ENCODE results near the gene TMEM222.
A peak's percentile ranks its signal among the peaks of the same experiment; 100 is the strongest.

The TMEM222 gene

DNA sequence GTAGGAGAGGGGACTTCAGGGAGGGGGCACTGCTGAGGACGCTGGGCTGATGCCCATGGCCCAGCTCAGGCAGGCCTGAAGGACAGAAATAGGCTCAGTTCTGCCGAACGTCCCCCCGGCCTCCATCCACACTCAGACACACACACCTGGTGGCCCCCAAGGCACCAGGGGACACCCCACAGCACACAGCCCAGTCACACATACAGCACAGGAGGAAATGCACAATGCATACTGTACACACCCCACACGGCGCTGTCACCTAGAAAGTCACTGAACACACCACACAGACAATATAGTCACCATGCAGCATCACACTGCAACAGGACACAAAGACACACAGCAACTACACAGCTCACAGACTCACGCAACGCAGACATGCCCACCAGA, 20.4 kb downstream of the TMEM222 start:
- no peak for DNase-seq (ENCODE audit: low read depth)

DNA sequence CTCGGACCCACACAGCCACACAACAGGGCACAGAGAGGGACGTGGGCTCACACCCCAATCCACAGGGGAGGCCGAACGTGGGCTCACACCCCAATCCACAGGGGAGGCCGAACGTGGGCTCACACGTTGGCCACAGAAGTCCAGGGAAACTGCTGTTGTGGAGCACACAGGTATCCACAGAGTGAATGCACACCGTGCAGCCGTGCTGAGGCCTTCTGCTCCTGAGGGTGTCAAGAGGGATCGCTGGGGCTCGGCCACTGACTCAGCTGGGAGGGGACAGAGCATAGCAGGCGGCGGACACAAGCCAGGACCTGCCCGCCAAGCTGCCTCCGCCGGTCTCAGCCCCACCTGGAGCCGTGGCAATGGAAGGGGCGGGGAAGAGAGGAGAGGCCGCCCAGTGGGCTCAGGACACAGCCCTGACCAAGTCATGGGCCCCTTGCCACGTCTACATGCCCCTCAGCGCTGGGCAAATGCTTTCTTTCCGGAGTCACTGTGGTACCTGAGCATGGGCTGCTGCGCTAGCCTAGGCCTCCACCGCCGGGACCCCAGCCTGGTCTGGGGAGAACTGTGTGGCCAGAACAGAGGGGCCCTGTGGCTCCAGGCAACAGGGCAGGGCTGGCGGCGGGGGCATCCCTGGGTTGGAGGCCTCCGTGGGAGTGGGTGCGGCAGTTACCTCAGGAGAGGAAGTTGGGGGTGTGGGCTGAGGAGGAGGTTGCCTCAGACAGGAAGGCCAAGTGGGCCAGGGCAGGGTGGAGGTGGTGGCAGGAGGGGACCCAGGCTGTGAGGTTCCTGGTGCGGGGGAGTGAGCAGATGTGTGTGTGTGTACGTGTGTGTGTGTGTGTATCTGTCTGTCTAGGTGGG, 21.0 kb downstream of the TMEM222 start:
- peak; percentile 66 for DNase-seq (ENCODE audit: low read depth)

DNA sequence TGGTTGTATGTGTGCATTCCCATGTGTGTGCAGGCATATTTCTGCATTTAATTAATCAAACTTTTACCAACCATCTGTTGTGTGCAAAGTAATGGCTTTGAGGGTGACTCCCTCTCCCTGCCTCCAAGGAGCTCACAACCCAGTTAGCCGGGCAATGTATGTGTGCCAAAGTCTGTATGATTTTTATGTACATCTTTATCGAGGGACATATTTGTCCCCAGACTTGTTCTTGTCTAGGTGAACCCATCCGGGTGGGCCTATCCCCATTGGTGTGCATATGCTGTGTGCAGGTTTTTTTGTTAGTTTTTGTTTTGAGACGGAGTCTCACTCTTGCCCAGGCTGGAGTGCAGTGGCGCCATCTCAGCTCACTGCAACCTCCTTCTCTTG, 21.7 kb downstream of the TMEM222 start:
- DNase-seq (ENCODE audit: low read depth): no peak

DNA sequence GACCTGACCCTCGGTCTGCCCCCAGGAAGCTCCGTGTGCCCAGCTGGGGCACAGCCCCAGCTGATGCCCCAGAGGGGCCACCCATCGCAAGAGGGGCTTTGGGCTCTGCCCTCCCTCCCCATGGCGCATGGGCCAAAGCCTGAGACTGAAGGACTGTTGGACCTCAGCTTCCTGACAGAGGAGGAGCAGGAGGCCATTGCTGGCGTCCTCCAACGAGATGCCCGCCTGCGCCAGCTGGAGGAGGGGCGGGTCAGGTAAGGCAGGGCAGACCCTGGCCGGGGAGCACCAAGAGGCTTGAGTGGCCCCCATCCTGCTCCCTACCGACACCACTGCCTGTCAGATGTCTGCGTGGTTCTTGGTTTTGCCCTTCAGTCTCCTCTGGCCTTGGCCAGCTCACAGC, 23.3 kb downstream of the TMEM222 start:
- no peak for DNase-seq (ENCODE audit: low read depth)

DNA sequence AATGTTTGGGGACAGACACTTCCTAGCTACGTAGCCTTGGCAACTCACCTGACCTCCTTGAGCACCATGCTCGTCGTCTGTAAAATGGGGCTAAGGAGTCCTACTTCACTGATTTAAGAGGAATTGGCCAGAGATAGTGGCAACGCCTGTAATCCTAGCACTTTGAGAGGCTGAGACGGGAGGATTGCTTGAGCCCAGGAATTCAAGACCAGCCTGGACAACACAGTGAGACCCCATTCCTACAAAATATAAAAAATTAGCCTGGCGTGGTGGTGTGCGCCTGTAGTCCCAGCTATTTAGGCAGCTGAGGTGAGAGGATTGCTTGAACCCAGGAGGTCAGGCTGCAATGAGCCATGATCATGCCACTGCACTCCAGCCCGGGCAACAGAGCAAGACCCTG, 24.4 kb downstream of the TMEM222 start:
- no peak for DNase-seq (ENCODE audit: low read depth)

DNA sequence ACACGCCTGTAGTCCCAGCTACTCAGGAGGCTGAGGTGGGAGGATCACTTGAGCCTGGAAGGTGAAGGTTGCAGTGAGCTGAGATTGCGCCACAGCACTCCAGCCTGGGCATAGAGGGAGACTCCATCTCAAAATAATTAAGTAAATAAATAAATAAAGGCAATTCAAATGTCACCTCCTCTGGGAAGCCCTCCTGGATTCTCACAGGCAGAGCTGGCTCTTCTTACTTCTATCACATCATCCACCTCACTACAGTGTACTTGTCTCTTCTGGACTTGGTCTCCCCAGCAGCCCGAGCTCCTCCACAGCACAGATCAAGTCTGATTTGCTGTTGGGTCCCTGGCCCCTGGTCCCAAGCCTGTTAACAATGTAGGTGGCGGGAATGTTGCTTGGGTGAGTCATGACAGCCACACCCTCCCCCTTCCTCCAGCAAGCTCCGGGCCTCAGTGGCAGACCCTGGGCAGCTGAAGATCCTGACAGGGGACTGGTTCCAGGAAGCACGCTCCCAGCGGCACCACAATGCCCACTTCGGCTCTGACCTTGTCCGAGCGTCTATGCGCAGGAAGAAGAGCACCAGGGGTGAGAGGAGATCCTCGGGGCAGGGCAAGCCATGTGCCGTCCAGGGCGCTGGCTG, 25.1 kb downstream of the TMEM222 start:
- no peak for DNase-seq (ENCODE audit: low read depth)

DNA sequence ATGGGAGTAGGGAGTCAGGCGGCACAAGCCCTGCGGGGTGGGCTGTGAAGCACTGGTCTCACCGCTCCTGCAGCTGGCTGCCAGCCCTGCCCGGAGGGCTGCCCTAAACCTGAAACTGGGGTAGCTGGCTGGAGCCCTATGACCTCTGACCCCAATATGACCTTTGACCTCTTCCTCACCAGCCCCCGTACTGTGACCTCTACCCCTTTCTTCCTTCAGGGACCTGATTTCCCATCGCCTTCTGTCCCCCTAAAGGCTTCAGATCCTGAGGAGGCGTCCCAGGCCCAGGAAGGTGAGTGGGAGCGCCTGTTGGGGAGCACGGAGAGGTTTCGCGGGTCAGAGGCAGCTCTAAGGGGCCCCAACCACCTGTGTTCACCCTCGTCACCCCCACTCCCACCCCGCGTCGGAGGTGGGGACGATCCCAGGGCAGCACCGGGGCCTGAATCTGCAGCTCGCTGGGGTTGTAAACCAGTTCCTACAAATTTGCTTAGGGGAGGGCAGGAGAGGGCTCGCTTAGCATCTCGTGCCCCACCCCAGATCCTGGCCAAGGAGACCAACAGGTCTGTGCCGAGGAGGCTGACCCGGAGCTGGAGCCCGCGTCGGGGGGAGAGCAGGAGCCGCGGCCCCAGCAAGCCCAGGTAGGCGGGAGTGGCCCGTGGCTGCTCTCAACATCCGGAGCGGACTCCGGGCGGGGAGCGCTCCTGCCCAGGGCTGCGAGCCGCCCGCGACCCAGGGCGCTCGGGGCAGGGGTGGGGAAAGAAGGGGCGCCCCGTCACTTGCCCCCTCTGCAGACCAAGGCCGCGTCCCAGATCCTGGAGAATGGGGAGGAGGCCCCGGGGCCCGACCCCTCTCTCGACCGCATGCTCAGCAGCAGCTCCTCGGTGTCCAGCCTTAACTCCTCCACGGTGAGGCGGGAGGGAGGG, 27.2 kb downstream of the TMEM222 start:
- DNase-seq (ENCODE audit: low read depth): no peak

DNA sequence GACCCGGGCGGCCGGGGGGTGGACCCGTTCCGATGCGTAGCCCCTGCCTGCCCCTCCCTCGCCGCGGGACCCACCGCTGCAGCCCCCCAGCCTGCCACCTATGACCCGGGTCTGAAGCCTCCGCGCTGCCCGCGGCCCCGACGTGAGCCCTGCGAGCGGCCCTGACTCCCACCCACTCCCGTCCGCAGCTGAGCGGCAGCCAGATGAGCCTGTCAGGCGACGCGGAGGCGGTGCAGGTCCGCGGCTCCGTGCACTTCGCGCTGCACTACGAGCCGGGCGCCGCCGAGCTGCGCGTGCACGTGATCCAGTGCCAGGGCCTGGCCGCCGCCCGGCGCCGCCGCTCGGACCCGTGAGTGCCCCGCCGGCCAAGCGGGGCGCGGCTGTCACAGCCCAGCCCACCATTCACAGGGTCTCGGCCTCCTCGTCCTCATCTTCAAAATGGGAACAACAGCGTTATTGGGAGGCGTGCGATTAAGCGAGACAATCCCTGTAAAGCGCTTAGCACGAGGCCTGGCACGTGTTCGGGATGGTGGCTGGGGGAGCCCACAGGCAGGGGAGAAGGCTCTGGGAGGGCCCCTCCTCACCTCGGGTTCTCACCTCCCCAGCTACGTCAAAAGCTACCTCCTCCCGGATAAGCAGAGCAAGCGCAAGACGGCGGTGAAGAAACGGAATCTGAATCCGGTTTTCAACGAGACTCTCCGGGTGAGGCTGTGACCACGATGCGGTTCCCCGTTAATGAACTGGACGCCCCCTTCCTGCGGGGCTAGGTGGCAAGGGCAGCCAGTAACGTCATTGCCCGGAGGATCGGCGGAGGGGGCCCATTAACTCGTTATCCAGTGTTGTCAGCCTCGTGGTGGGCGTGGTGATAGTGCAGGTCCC, 28.1 kb downstream of the TMEM222 start:
- no peak for DNase-seq (ENCODE audit: low read depth)

DNA sequence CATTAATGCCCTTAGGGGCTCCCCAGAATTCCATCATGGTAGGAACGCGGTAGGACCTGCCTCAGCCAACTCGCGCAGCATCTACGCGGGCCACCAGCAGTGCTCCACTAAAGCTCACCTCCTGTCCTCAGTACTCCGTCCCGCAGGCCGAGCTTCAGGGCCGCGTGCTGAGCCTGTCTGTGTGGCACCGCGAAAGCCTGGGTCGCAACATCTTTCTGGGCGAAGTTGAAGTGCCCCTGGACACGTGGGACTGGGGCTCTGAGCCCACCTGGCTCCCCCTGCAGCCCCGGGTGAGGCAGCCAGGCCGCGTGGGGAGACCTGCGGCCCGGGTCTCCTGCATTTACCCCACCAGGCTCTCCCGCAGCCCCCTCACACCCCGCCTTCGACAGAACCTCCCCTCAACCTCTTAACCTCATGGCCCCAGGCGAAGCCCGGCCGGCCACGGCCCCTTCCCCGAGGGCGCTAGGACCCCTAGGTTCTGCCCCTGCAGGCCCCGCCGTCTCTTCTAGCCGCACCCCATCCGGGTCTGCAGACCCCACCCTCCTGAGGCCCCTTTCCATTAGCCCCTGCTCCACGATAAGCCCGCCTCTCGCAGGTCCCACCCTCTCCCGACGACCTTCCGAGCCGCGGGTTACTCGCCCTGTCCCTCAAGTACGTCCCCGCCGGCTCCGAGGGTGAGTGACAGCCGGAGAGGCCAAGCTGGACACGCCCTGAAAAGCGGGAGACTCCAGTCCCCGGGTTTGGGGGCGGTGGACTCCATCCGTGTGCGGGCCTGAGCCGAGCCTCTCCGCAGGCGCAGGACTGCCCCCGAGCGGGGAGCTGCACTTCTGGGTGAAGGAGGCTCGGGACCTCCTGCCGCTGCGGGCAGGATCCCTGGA, 28.9 kb downstream of the TMEM222 start:
- DNase-seq (ENCODE audit: low read depth): no peak

DNA sequence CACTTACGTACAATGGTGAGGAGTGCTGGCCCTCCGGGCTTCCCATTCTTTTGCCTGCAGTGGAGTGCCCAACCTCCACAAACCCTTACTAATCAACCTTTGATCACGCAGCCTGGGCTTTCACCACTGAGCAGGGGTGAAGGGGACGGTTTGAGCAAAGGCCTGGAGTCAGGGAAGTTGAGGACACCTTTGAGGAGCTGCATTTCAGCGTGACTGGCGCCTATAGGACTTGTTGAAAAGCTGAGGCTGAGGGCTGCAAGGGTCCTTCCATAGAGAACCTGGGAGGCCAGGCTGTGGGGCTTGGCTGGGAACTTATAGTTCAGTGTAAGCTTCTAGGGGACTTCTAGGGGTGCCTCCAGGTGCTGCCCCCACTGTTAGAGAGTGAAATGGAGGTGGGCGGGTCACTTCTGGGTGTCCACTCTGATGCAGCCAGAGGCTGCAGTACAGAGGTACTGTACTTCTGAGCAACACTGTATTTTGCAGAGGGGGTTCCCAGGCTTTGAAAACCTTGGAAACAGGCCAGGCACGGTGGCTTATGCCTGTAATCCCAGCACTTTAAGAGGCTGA, 29.7 kb downstream of the TMEM222 start:
- no peak for DNase-seq (ENCODE audit: low read depth)

DNA sequence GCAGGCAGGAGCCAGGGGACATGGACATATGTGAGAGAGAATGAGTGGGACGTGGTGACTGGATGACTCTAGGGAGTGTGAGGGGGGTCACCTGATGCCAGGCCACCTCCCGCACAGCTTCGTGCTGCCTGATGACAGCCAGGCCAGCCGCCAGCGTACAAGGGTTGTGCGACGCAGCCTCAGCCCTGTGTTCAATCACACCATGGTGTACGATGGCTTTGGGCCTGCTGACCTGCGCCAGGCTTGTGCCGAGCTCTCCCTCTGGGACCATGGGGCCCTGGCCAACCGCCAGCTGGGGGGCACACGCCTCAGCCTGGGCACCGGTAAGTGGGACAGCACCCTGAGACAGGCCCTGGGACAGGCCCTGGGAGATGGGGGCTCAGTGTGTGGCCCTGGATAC, 31.2 kb downstream of the TMEM222 start:
- DNase-seq (ENCODE audit: low read depth): no peak

DNA sequence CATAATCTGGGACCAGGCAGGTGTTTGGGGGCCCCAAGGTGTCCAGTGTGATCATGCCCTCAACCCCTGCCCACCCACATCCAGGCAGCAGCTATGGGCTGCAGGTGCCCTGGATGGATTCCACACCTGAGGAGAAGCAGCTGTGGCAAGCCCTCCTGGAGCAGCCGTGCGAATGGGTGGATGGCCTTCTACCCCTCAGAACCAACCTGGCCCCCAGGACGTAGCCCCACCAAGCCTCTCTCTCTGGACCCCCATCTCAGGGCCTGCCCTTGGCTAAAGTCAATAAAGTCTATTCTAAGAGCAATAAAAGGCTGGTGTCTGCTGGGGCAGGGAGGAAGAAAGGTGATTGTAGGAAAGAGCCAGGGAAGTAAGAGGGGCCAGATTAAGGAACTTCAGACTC, 31.7 kb downstream of the TMEM222 start:
- DNase-seq (ENCODE audit: low read depth): no peak

DNA sequence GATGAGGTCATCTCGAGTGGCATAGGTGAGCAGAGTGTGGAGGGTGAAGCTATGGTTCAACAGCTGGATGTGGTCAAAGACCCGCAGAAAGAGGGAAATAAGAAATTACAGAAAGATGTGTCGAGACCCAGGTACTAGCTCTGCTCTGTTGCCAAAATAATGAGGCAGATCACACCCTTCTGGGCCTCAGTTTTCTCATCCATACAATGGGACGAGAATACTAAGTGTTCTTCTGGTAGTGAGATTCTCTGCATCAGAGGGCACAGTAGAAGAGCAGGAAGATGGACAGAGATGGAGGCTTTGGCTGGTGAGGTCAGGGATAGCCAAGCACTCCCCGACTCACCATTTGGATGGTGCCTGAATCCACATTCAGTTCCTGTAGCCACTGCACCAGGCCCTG, 33.7 kb downstream of the TMEM222 start:
- no peak for DNase-seq (ENCODE audit: low read depth)

DNA sequence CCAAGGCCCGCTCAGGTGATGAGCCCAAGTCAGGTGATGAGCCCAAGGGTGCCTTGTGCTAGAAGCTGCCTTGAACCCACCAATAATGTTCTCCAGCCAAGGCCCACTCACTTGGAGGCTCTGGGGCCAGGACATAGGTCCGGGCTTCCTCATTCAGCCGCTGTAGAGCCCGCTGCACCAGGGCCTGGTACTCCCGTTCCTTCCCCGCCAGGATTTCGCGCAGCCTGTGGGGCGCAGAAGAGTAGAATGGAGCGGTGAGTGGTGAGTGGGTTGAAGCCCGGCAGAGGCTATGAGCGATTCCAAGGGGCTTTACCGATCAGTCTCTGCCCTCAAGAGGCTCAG, 34.3 kb downstream of the TMEM222 start:
- DNase-seq (ENCODE audit: low read depth): no peak

DNA sequence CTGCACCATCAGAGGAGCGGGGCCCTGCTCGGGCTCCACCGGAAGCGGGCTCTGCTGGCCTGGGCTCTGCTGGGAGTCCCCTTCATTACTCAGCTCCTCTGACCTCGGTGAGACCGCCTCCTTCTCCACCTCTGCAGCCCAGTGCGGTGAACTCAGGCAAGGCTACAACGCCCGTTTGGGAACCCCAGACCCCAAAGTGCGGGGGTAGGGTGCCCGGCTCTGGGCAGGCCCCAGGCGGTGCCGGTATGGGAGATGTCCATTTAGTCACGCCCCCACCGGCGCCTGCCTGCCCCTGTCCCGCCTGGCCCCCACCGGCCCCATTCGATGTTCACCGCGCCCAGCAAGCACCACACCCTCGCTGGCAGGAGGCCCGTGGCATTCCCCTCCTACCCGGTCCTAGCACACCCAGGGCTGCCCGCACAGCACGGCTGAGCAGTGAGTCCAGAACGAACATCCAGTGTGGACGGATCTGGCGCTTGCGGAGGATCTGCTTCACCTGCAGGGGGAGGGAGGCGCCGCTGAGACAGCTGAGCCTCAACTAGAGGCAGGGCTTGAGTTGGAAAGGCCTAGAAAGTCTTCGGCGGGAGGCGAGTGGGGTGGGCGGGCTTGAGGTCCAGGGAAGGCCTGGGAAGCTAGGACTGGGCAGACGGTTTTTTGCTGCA, 34.8 kb downstream of the TMEM222 start:
- no peak for DNase-seq (ENCODE audit: low read depth)

DNA sequence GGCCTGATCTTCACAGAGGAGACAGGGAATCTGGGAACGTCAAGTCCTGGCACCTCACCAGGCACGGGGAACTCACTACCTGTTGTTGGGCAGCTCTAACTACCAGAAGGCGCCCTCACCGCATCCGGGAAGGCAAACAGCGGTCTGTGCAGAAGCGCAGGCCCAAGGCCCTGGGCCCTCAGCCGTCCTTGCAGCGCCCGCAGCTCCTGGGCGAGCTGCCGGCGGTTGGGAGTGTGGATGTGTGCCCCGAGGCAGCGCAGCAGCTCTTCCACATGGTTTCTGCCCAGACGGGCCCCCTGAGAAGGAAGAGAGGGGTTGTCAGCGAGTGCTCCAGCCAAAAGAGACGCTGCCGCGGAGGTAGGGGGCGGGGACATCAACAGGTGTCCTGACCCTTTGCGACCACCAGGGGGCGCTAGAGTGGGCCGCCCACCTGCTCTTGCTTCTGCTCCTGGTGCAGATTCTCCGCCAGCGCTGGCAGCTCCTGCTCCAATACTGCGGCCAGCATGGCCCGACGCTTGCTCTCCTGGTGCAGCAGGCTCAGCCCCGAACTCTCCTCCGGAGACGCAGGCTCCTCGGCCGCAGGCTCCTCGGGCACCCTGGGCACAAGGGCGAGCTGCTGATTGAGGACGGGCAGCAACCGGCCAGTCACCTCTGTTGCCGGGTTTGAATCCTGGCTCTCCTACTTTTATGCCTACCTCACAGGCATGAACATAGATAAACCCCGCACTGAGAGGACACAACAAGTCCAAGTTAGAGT, 35.5 kb downstream of the TMEM222 start:
- DNase-seq (ENCODE audit: low read depth): peak; percentile 72

DNA sequence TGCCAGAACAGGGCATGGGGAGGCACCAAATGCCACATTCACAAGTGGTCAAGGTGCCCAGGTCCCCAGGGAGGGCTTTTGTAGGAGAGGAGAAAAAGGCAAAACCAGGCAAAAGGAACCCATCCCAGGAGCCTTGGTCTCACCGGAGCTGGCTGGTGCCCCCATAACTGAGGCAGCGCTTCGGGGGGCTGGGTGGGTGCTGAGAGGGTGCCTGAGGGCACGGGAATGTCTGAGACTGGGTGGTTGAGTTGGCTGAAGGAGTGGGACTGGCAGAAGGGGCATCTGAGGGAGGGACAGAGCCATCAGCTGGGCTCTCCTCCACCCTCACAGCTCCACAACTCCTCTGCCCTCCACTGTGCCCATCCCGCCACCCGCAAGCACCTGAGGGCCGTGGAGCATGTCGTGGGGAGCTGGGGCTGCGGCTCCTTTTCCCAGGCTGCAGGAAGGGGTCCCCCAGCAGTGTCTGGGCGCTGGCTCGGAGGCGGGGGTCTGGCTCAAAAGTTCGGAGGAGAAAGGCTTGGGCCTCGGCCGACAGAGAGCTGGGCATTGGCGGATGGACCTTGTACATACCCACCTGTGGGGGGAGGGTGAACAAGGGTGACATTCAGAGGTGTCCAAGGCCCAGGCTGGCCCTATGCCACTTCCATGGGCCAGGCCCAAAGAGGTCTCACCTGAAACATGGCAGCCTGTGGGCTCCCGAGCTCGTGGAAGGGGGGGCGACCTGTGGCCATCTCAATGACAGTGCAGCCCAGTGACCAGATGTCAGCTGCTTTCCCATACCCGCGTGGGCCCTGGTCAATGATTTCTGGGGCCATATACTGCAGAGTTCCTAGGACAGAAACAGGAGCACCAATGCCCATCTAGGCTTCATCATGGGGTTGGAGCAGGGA, 36.3 kb downstream of the TMEM222 start:
- DNase-seq (ENCODE audit: low read depth): no peak

DNA sequence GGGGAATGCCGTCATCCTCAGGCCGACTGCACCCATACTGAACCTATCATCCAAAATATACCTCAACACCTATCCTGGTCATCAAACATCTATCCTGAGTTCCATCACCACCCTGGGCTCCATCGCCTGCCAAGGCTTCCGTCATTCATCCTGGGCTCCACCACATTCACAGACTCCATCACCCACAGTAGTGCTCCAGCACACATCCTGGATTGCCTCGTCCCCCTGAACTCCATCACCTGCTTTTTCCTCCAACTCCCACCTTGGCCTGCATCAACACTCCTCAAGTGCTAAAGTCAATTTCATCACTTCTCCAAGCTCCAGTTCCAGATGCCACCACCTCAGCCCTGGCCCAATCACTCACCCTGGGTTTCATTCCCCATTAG, 37.0 kb downstream of the TMEM222 start:
- no peak for DNase-seq (ENCODE audit: low read depth)
